GM12892 (cell line): Measurements from ENCODE around the gene PDE6D.
"Not testable (repeated sequence)": the region's sequence is repeated elsewhere in the genome, so short reads cannot be mapped to it uniquely, and the experiment has no call there.

ENCODE experiments used
- POLR2A ChIP-seq: IDR thresholded peaks from 2 replicates; pipeline ENCODE4 v1.6.1; 2011; ENCODE audit warnings: low read depth, low read length, control low read depth
- POLR2AphosphoS5 ChIP-seq: IDR thresholded peaks from 2 replicates; pipeline ENCODE4 v1.6.1; 2011; ENCODE audit warnings: low read depth, low read length, control low read depth

DNA sequence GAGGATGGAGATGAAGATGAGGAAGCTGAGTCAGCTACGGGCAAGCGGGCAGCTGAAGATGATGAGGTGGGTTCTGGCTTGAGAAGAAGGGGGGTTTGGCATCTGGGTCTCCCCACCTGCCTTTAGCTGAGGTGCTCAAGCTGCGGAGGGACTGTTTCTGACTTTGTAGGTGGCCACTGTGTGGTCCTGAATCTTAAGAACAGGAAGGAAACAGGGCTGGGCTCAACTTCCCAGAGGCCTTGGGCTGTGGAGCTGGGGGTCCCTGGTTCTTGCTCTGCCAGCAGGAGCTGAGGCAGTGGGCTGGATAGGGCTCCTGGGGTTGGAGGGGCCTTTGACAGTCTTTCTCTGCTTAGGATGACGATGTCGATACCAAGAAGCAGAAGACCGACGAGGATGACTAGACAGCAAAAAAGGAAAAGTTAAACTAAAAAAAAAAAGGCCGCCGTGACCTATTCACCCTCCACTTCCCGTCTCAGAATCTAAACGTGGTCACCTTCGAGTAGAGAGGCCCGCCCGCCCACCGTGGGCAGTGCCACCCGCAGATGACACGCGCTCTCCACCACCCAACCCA lies 68.5 kb downstream of the PDE6D start:
- TF ChIP-seq POLR2A, POLR2AphosphoS5: not testable (repeated sequence)
